ENCODE results near the gene ALDH9A1.
A peak's percentile ranks its signal among the peaks of the same experiment; 100 is the strongest.

The ALDH9A1 gene

GRCh38 chr1:165630629-165631341, 67.6 kb downstream of the ALDH9A1 start, which contains the start of gene MGST3:
MGST3 (plus strand) TSS chr1:165631234; CDS start chr1:165649848, 18,614 bp downstream.
- peaks cover 16% of the 10 kb centered on the region for H3K4me1 ChIP-seq (ENCODE audit: insufficient read depth, low read length)
- H3K36me3 ChIP-seq (ENCODE audit: insufficient read depth, low read length), result no peaks in the 10 kb centered on the region
- H3K9me3 ChIP-seq (ENCODE audit: control insufficient read depth, insufficient read depth, low read length), result no peaks in the 10 kb centered on the region
- H3K9ac ChIP-seq (ENCODE audit: low read depth, low read length), result peak within 1 kb of the TSS; percentile 78

GRCh38 chr1:165629848-165630628, 68.3 kb downstream of the ALDH9A1 start:
- H3K9me3 ChIP-seq (ENCODE audit: control insufficient read depth, insufficient read depth, low read length), result no peaks in the 10 kb centered on the region
- peak overlapping the region; percentile 78 for H3K9ac ChIP-seq (ENCODE audit: low read depth, low read length)
- peaks cover 9% of the 10 kb centered on the region for H3K4me1 ChIP-seq (ENCODE audit: insufficient read depth, low read length)
- no peaks in the 10 kb centered on the region for H3K36me3 ChIP-seq (ENCODE audit: insufficient read depth, low read length)

GRCh38 chr1:165629151-165629550, 69.2 kb downstream of the ALDH9A1 start:
- peaks cover 2% of the 10 kb centered on the region; the same call in 1 of the 2 replicates for H3K4me1 ChIP-seq (ENCODE audit: insufficient read depth, low read length)
- H3K36me3 ChIP-seq (ENCODE audit: insufficient read depth, low read length), result no peaks in the 10 kb centered on the region
- H3K9ac ChIP-seq (ENCODE audit: low read depth, low read length), result no peak overlapping the region
- no peaks in the 10 kb centered on the region for H3K9me3 ChIP-seq (ENCODE audit: control insufficient read depth, insufficient read depth, low read length)

- Histone ChIP-seq H3K9ac (ENCODE audit: low read depth, low read length) (no peak overlapping the region), H3K9me3 (ENCODE audit: control insufficient read depth, insufficient read depth, low read length) (no peaks in the 10 kb centered on the region), H3K36me3 (ENCODE audit: insufficient read depth, low read length) (no peaks in the 10 kb centered on the region), H3K4me1 (ENCODE audit: insufficient read depth, low read length) (no peaks in the 10 kb centered on the region; the same call in 1 of the 2 replicates)
These were observed 70.1 kb downstream of the ALDH9A1 start for GRCh38 chr1:165628147-165628822.

GRCh38 chr1:165624441-165624840, 73.9 kb downstream of the ALDH9A1 start:
- Histone ChIP-seq H3K9me3 (ENCODE audit: control insufficient read depth, insufficient read depth, low read length) (no peaks in the 10 kb centered on the region), H3K36me3 (ENCODE audit: insufficient read depth, low read length) (no peaks in the 10 kb centered on the region), H3K4me1 (ENCODE audit: insufficient read depth, low read length) (no peaks in the 10 kb centered on the region; the same call in 1 of the 2 replicates), H3K9ac (ENCODE audit: low read depth, low read length) (no peak overlapping the region)

- H3K4me1 ChIP-seq (ENCODE audit: insufficient read depth, low read length), result no peaks in the 10 kb centered on the region; the same call in 1 of the 2 replicates
- H3K36me3 ChIP-seq (ENCODE audit: insufficient read depth, low read length), result no peaks in the 10 kb centered on the region
- no peak overlapping the region for H3K9ac ChIP-seq (ENCODE audit: low read depth, low read length)
- H3K9me3 ChIP-seq (ENCODE audit: control insufficient read depth, insufficient read depth, low read length), result no peaks in the 10 kb centered on the region
These were observed 74.7 kb downstream of the ALDH9A1 start for GRCh38 chr1:165623624-165624023.

GRCh38 chr1:165619647-165620151, 78.7 kb downstream of the ALDH9A1 start:
- H3K36me3 ChIP-seq (ENCODE audit: insufficient read depth, low read length), result no peaks in the 10 kb centered on the region
- H3K9ac ChIP-seq (ENCODE audit: low read depth, low read length), result no peak overlapping the region
- H3K9me3 ChIP-seq (ENCODE audit: control insufficient read depth, insufficient read depth, low read length), result no peaks in the 10 kb centered on the region
- peaks cover 8% of the 10 kb centered on the region; the same call in 1 of the 2 replicates for H3K4me1 ChIP-seq (ENCODE audit: insufficient read depth, low read length)

- H3K4me1 ChIP-seq (ENCODE audit: insufficient read depth, low read length), result peaks cover 8% of the 10 kb centered on the region; the same call in 1 of the 2 replicates
- H3K9ac ChIP-seq (ENCODE audit: low read depth, low read length), result no peak overlapping the region
- no peaks in the 10 kb centered on the region for H3K36me3 ChIP-seq (ENCODE audit: insufficient read depth, low read length)
- H3K9me3 ChIP-seq (ENCODE audit: control insufficient read depth, insufficient read depth, low read length), result no peaks in the 10 kb centered on the region
These were observed 81.3 kb downstream of the ALDH9A1 start for GRCh38 chr1:165616987-165617546.

- peaks cover 8% of the 10 kb centered on the region; the same call in 1 of the 2 replicates for H3K4me1 ChIP-seq (ENCODE audit: insufficient read depth, low read length)
- H3K9ac ChIP-seq (ENCODE audit: low read depth, low read length), result no peak overlapping the region
- no peaks in the 10 kb centered on the region for H3K9me3 ChIP-seq (ENCODE audit: control insufficient read depth, insufficient read depth, low read length)
- H3K36me3 ChIP-seq (ENCODE audit: insufficient read depth, low read length), result no peaks in the 10 kb centered on the region
These were observed 82.2 kb downstream of the ALDH9A1 start for GRCh38 chr1:165616054-165616612.

Measured in ES-I3 (cell line).